GM15510 (cell line): ENCODE data around the gene TPM1.

Experiments
- POLR2A ChIP-seq: IDR thresholded peaks from 3 replicates; pipeline ENCODE4 v1.6.1; 2011; ENCODE audit warnings: borderline replicate concordance; ENCODE audit not compliant: insufficient read length; ENCODE audit errors: extremely low read depth

TPM1 gene

GRCh38 chr15:63029676-63030075 is 12.9 kb upstream of the TPM1 start:
- TF ChIP-seq POLR2A: no peak

DNA sequence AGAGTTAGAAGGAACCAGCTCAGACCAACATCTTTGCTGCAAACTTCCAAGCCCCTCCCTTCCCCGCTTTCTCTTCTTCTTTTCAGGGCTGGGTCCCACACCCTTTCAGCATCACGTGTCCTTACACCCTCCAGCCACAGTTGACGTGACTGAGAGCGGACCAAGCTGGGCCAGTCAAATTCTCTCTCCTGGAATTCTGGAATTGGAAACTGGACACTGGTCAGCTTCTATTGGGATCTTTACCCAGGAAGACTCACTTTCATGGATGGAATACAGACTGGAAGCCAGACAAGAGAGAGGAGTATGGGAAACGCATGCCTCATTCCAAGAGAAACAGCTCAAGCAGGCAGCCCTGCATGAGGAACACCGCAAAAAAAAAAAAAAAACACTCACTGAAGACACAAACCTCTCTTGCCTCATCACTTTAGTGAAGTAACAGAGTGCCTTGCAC is 12.4 kb upstream of the TPM1 start:
- TF ChIP-seq POLR2A: no peak

DNA sequence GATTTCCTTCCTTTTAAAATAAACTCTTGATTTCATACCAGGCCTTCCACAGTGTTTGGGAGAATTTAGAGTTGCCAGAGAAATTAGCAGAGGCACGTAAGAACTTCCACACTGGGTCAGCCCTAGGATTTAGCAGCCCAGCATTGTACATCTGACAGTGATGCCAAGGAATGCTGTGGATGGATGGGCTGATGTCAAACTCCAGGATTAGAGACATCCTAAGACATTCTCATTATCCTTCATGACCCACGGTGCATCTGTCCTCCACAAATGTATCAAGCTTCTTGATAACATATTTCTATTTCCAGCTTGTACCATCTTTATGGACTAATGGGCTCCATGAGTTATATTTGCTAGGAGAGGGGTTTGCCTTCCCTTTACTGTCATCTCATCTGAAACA is 8.0 kb upstream of the TPM1 start:
- TF ChIP-seq POLR2A: no peak

DNA sequence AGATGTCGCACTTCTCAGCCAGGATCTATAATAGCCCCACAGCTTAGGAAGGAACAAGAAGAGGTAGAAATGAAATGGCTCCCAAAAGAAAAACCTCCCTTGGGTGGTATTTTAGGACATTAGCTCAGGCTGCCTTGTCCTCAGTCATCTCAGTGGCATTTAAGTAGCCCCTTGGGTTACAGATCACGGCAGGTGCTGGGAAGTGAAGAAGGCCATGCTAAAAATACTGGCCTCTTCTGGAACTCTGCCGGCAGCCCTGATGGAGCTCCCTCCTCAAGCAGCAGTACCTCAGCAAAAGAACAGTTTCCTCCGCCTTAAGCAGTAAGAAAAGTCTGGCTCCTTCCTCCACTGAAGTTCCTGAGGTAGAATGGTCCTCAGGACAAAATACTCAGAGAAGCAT is 7.3 kb upstream of the TPM1 start:
- no peak for TF ChIP-seq POLR2A

GRCh38 chr15:63035977-63036376 is 6.6 kb upstream of the TPM1 start:
- no peak for TF ChIP-seq POLR2A

GRCh38 chr15:63037976-63038720 is 4.4 kb upstream of the TPM1 start:
- no peak for TF ChIP-seq POLR2A

DNA sequence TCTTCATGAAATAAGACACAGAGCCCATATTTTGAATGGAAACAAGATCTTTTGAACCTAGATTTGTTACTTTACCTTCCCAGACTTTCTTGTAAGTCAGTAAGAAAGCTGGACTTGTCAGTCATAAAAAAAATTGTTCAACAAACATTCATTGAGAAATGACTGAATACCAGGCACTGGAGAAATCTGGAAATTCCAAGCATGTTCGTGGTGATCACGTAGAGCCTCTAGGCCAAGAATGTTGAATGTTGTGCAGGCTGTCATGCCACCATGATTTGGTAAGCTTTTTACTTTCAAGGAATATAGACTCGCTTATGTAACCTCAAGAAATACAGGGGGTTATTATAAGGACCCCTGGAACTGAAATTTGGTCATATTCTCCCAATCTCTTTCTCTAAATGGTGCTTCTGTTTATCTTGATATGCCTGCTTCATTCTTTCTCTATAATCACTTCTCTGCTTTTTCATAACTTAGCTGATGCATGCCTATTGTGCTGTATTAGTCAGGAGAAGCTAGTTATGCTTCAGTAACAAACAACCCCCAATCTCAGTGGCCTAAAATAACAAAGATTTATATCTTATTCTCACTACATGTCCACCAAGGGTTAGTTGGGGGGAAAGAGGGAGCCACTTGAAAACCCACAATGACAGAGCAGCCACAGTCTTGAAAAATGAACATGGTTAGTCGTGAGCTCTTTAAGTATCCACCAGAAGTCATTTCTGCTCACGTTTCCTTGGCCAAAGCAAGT is 3.4 kb upstream of the TPM1 start:
- TF ChIP-seq POLR2A: no peak

GRCh38 chr15:63039811-63040210 is 2.7 kb upstream of the TPM1 start:
- TF ChIP-seq POLR2A: no peak

DNA sequence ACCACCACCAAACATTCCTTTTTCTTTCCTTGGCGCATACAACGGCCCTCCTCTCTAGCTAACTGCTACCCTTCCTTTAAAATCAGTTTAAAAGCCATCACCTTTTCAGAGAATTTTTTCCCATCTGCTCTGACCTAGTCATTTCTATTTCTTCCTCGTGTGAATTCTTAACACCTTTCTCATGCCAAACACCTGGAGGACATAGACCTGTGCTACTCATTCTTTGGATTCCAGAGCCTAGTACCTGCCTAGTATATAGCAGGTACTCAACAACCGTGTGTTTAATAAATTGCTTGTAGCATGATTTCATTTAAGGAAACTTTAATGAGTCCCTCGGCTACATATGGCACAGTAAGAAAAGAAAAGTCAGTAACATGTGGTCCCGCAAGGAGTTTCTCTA is 2.0 kb upstream of the TPM1 start:
- TF ChIP-seq POLR2A: no peak

GRCh38 chr15:63040954-63041353 is 1.6 kb upstream of the TPM1 start:
- no peak for TF ChIP-seq POLR2A

DNA sequence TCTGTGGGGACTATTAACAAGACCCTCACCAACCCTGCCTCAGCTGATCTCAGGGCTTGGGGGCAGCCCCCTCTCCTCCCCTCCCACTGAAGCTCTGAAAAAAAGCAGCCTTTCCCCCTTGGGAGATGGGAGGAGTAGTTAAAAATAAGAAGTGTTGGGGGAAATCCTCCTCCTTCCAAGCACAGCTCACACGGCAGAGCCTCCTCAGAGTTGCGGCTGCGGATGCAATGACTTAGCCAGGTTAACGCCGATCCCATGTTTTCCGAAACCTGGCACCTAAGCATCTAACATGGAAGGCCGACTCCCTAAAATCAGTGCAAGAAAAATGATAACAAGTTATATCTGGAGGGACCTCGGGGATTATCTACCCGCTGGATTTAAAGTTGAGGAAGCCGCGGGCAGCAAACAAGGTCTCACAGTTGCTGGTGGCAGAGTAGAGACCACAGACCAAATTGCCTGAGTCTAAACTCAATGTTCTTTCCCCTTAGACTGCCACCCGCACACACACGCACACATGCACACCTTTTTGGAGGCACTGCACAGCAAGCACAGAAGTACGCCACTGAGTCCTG is 1.1 kb upstream of the TPM1 start:
- TF ChIP-seq POLR2A: no peak

DNA sequence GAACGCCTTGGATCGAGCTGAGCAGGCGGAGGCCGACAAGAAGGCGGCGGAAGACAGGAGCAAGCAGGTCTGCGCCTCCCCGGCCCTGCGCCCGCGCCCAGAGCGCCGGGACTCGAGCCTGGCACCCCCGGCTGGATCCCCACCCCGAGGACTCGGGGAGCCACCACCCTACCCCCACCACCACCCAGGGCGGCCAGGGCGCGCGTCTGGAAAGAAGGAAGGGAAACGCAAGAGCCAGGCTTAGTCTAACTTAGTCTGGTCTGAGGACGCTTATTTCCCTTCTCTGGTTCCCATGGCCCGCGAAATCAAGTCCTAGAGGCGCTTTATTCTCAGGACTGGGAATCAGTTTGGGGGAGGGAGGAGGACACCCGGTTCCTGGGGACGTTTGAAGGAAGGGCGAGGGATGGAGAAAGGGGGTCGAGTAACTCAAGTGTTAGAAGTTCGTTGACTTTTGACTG is 359 bp downstream of the TPM1 start:
- no peak for TF ChIP-seq POLR2A

DNA sequence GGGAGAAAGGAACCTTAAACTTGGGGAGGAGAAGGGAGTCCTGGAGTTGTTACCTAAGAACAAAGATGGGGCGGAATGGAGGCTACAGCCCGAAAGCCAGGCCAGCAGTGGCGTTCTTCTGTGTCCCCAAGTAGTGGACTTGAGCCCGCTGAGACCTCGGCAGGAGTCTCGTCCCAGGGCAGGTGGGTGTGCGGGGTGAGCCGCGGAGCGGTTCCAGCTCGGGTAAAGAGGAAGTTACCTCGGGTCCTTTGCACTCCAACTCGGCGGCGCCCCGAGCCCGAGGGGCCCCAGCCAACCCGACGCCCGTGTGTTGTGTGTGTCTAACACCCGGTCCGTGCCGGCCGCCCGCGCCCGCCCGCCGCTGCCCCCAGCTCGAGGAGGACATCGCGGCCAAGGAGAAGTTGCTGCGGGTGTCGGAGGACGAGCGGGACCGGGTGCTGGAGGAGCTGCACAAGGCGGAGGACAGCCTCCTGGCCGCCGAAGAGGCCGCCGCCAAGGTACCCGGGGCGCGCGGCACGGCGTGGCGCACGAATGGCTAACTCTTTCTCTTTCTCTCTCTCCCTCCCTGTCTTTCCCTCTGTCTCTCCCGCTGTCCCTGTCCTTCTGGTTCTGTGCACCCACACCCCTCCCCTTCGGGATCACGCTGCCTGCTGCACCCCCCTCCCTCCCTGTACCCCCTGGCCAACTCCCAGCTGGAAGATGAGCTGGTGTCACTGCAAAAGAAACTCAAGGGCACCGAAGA is 959 bp downstream of the TPM1 start:
- no peak for TF ChIP-seq POLR2A

DNA sequence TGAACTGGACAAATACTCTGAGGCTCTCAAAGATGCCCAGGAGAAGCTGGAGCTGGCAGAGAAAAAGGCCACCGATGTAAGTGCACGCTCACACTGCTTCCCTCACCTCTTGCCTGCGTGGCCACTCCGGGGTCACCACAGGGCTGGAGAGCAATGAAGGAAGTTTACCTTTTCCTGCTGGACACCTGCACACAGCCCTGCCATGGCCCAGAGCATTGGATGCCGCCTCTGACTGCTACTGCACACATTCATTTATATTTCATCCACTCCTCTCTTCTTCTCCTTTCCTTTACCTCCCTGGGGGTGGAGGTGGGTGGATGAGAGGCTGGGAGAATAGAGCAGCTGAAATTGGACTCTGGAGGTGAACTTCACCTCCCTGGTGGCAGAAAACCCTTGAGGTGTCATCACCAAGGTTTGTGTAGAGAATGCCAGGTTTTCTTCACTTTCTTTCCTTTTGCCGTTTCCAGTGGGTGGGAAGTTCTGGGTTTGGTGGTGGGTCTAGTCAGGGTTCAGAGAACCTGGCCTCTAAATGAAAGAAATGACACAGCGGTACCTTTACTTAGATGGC is 1.6 kb downstream of the TPM1 start:
- no peak for TF ChIP-seq POLR2A
